H1 (cell line): ENCODE results near the gene AGAP3. TPM values are rescaled to one million over a fixed set of nuclear protein-coding genes. Genes with fewer than 3 reads are reported as not detected.
A peak's percentile ranks its signal among the peaks of the same experiment; 100 is the strongest.

ENCODE experiments used
- CEBPB ChIP-seq: IDR thresholded peaks from 2 replicates; pipeline ENCODE4 v1.6.1; 2012; ENCODE audit warnings: low read depth, low read length
- CHD7 ChIP-seq: fragments of 300-600 bp; sonication (generic); IDR thresholded peaks from 2 replicates; pipeline ENCODE4 v1.7.1; 2012; ENCODE audit warnings: low read length, moderate library complexity, mild to moderate bottlenecking, inconsistent platforms; ENCODE audit not compliant: insufficient replicate concordance
- CTBP2 ChIP-seq: IDR thresholded peaks from 2 replicates; pipeline ENCODE4 v1.7.0; 2011; ENCODE audit warnings: borderline replicate concordance, mild to moderate bottlenecking, moderate library complexity, mixed read lengths, low read length; ENCODE audit not compliant: insufficient read depth, insufficient read length
- GTF2F1 ChIP-seq: IDR thresholded peaks from 2 replicates; pipeline ENCODE4 v1.6.1; 2012; ENCODE audit warnings: low read depth, low read length, improper control_type of control experiment, borderline replicate concordance
- HDAC6 ChIP-seq: IDR thresholded peaks from one replicate; pipeline ENCODE4 v1.7.1; 2012; ENCODE audit warnings: low read depth, mild to moderate bottlenecking, inconsistent platforms, low read length, moderate library complexity
- POU5F1 ChIP-seq: IDR thresholded peaks from 2 replicates; pipeline ENCODE4 v1.6.1; 2011; ENCODE audit warnings: low read depth, mild to moderate bottlenecking, low read length, moderate library complexity
- SIX5 ChIP-seq: IDR thresholded peaks from 2 replicates; pipeline ENCODE4 v1.6.1; 2011; ENCODE audit warnings: mild to moderate bottlenecking, low read depth, low read length
- ZNF274 ChIP-seq: IDR thresholded peaks from 2 replicates; pipeline ENCODE4 v1.7.0; 2012; ENCODE audit warnings: low read length, borderline replicate concordance; ENCODE audit errors: extremely low read depth
- polyA plus RNA-seq, 7 experiments: library from polyadenylated mRNA; depleted of rRNA in 3 of 7; stranded (reverse) in 5 of 7; unstranded in 2 of 7; fragments of >200 nt in 5 of 7; fragments of 200-250 nt in 2 of 7; gene quantifications; 1 replicate in 5 of 7; 2 replicates in 1 of 7; 4 replicates in 1 of 7; pipeline versions ENCODE4 v1.2.1 to v1.2.3, GENCODE V29; 2011 to 2013; ENCODE audit warnings: missing spikeins in 2 of 7, mixed read lengths in 2 of 7
- total RNA-seq: library from RNA; stranded (reverse); fragmentation: NEBNext Ultra II Directional; extraction: Animal tissue kit (Norgen Biotek cat#: 25700); gene quantifications from 2 replicates; pipeline ENCODE4 v1.2.1, GENCODE V29; 2021
- TF ChIP-seq, protein P1 (sequence below): IDR thresholded peaks from 2 replicates; pipeline ENCODE4 v1.6.1; 2011; ENCODE audit warnings: low read length, improper control_type of control experiment

AGAP3 gene
- total and polyA plus RNA-seq, 2 of the 8 experiments (the other 6 are each of a cell fraction or from before 2014, with no cell fraction given) = 66.4 to 120 TPM

GRCh38 chr7:151062399-151063211 is 23.7 kb upstream of the AGAP3 start (continued):
- TF ChIP-seq CHD7 (no peak), CEBPB (no peak), SIX5 (no peak), POU5F1 (no peak), ZNF274 (no peak), GTF2F1 (no peak; the same call in 1 of the 2 replicates), CTBP2 (peak; percentile 76), HDAC6 (no peak)
- TF ChIP-seq, protein P1, sequence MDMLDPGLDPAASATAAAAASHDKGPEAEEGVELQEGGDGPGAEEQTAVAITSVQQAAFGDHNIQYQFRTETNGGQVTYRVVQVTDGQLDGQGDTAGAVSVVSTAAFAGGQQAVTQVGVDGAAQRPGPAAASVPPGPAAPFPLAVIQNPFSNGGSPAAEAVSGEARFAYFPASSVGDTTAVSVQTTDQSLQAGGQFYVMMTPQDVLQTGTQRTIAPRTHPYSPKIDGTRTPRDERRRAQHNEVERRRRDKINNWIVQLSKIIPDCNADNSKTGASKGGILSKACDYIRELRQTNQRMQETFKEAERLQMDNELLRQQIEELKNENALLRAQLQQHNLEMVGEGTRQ = peak; percentile 99
